Smooth muscle cell (in vitro differentiated cells): ENCODE results near the gene MAPK8IP3. TPM values are rescaled to one million over a fixed set of nuclear protein-coding genes. Genes with fewer than 3 reads are reported as not detected.

Experiments used
- DNase-seq: peaks from one replicate; lab custom pipeline; 2025; ENCODE audit not compliant: unreplicated experiment; lab: John Stamatoyannopoulos, UW
- H2AFZ ChIP-seq: fragments of 200-600 bp; sonication (generic); 2 replicates; pipeline ENCODE4 v1.6.0; 2016; ENCODE audit warnings: antibody characterized with exemption, low read depth, mild to moderate bottlenecking
- H3F3A ChIP-seq: fragments of 200-600 bp; sonication (generic); 2 replicates; pipeline ENCODE4 v1.6.0; 2017; ENCODE audit warnings: antibody characterized with exemption, low read depth
- H3K27ac ChIP-seq: fragments of 200-600 bp; sonication (generic); 2 replicates; pipeline ENCODE4 v1.5.1; 2016; ENCODE audit warnings: low read depth, mild to moderate bottlenecking
- H3K27me3 ChIP-seq: fragments of 200-600 bp; sonication (generic); 2 replicates; pipeline ENCODE4 v1.6.1; 2016; ENCODE audit warnings: low read depth, mild to moderate bottlenecking
- H3K36me3 ChIP-seq: fragments of 200-600 bp; sonication (generic); 2 replicates; pipeline ENCODE4 v1.5.1; 2016; ENCODE audit warnings: low read depth
- H3K4me1 ChIP-seq: fragments of 200-600 bp; sonication (generic); 2 replicates; pipeline ENCODE4 v1.5.1; 2016; ENCODE audit warnings: low read depth
- H3K4me2 ChIP-seq: fragments of 200-600 bp; sonication (generic); 2 replicates; pipeline ENCODE4 v1.6.0; 2016; ENCODE audit warnings: mild to moderate bottlenecking
- H3K4me3 ChIP-seq: fragments of 200-600 bp; sonication (generic); 2 replicates; pipeline ENCODE4 v1.5.1; 2016; ENCODE audit warnings: mild to moderate bottlenecking
- H3K79me2 ChIP-seq: fragments of 200-600 bp; sonication (generic); 2 replicates; pipeline ENCODE4 v1.6.0; 2016; ENCODE audit warnings: low read depth, mild to moderate bottlenecking
- H3K9ac ChIP-seq: fragments of 200-600 bp; sonication (generic); 2 replicates; pipeline ENCODE4 v1.6.0; 2016; ENCODE audit warnings: low read depth
- H3K9me3 ChIP-seq: fragments of 200-600 bp; sonication (generic); replicated peaks from 2 replicates; pipeline ENCODE4 v1.5.1; 2016; ENCODE audit warnings: low read depth
- H4K20me1 ChIP-seq: fragments of 200-600 bp; sonication (generic); 2 replicates; pipeline ENCODE4 v1.6.0; 2016; ENCODE audit warnings: low read depth
- CTCF ChIP-seq: fragments of 200-600 bp; sonication (generic); IDR thresholded peaks from 2 replicates; pipeline ENCODE4 v1.5.1; 2017; ENCODE audit warnings: borderline replicate concordance, mild to moderate bottlenecking, antibody characterized with exemption; ENCODE audit not compliant: insufficient read depth, poor library complexity, severe bottlenecking
- WGBS: methylation state at CpG from one replicate; pipeline ENCODE4 v1.1.7; 2016; ENCODE audit warnings: low lambda C conversion rate; 5-methylcytosine and 5-hydroxymethylcytosine counted together
- polyA plus RNA-seq: library from polyadenylated mRNA; unstranded; fragments of >200 nt; fragmentation: Nextera tagmentation; extraction: Ambion mirVana; gene quantifications from 2 replicates; pipeline ENCODE4 v1.2.1, GENCODE V29; 2016
- total RNA-seq: library from RNA; depleted of rRNA; stranded (reverse); fragments of >200 nt; gene quantifications from 2 replicates; pipeline ENCODE4 v1.2.3, GENCODE V29; 2014

The MAPK8IP3 gene
- total and polyA plus RNA-seq, 2 experiments from 2014 or later: 43.6 to 47.8 TPM

DNA sequence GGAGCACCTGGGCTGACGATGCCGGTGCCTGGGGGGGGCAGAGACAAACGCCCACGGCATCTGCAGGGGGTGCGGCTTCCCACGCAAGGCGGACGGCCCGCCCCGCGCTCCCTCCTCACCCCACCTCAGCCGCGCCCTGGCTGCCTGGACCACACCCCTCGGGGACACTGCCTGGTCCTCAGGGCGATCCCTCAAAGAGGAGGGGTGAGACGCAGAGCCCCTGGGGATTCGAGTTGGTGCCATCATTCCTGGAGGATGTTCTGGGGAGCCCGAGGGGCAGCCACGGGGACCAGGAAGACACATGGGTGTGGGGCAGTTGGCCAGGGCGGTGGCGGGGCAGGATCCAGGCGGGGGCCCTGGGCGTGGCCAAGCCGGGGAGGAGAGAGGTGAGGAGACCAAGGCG lies 83.6 kb downstream of the MAPK8IP3 start:
- DNase-seq: no peak
- Histone ChIP-seq H3K4me2 (no peak overlapping the region), H3K4me3 (no peak overlapping the region), H3K9me3 (no peaks in the 10 kb centered on the region), H2AFZ (no peak overlapping the region), H3F3A (no peaks in the 10 kb centered on the region), H3K4me1 (no peaks in the 10 kb centered on the region), H3K9ac (no peak overlapping the region), H3K36me3 (no peaks in the 10 kb centered on the region), H3K27me3 (no peaks in the 10 kb centered on the region), H4K20me1 (peaks cover 37% of the 10 kb centered on the region), H3K79me2 (peaks cover 27% of the 10 kb centered on the region), H3K27ac (no peak overlapping the region)
- WGBS: 96% methylated on average over 14 of the region's 25 CpGs
- no peak for TF ChIP-seq CTCF

GRCh38 chr16:1790261-1790610 lies 84.2 kb downstream of the MAPK8IP3 start:
- H3K9me3 ChIP-seq: no peaks in the 10 kb centered on the region
- no peaks in the 10 kb centered on the region for H3K27me3 ChIP-seq
- H2AFZ ChIP-seq: no peak overlapping the region
- no peaks in the 10 kb centered on the region for H3K36me3 ChIP-seq
- DNase-seq: no peak
- no peak overlapping the region for H3K4me2 ChIP-seq
- no peaks in the 10 kb centered on the region for H3K4me1 ChIP-seq
- H3F3A ChIP-seq: no peaks in the 10 kb centered on the region
- peaks cover 21% of the 10 kb centered on the region for H3K79me2 ChIP-seq
- H4K20me1 ChIP-seq: peaks cover 32% of the 10 kb centered on the region
- 93% methylated on average over 15 of the region's 15 CpGs for WGBS
- TF ChIP-seq CTCF: no peak
- no peak overlapping the region for H3K9ac ChIP-seq
- no peak overlapping the region for H3K4me3 ChIP-seq
- no peak overlapping the region for H3K27ac ChIP-seq

DNA sequence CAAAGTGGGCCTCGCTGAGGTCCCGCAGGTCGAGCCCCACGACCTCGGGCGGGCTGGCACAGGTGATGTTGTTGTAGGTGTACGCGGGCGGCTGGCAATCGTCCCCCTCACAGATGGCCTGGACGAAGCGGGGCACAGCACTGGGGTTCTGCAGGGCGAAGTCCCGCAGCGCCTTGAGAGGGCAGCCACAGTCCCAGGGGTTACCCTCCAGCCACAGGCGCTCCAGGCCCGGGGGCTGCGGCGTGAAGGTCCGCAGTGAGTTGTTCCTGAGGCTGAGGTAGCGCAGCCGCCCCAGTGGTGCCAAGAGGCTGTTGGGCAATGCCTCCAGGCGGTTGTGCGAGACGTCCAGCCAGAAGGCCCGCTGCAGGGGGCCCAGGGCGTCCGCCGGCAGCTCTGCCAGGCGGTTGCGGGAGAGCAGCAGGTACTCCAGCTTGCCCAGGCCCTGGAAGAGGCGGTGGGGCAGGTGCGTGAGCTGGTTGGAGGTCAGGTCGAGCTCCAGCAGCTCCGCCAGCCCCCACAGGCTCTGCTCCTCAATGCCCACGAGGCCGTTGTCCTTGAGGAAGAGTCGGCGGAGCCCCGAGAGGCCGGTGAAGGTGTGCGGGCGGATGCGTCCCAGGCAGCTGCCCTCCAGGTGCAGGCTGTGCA lies 84.7 kb downstream of the MAPK8IP3 start:
- no peaks in the 10 kb centered on the region for H3K27me3 ChIP-seq
- H3K9ac ChIP-seq: no peak overlapping the region
- 98% methylated on average over 37 of the region's 44 CpGs for WGBS
- H3K79me2 ChIP-seq: peaks cover 16% of the 10 kb centered on the region
- H4K20me1 ChIP-seq: peaks cover 27% of the 10 kb centered on the region
- H3K4me1 ChIP-seq: no peaks in the 10 kb centered on the region
- H2AFZ ChIP-seq: no peak overlapping the region
- TF ChIP-seq CTCF: no peak
- H3F3A ChIP-seq: no peaks in the 10 kb centered on the region
- no peak overlapping the region for H3K4me3 ChIP-seq
- no peaks in the 10 kb centered on the region for H3K9me3 ChIP-seq
- no peak overlapping the region for H3K27ac ChIP-seq
- H3K4me2 ChIP-seq: no peak overlapping the region
- DNase-seq: no peak
- H3K36me3 ChIP-seq: no peaks in the 10 kb centered on the region
